Tibial nerve (tissue), 4 donors: ENCODE measurements around the gene A3GALT2. TPM values are rescaled to one million over a fixed set of nuclear protein-coding genes. Genes with fewer than 3 reads are reported as not detected.
A peak's percentile ranks its signal among the peaks of the same experiment; 100 is the strongest.
"Not testable (repeated sequence)": the region's sequence is repeated elsewhere in the genome, so short reads cannot be mapped to it uniquely, and the experiment has no call there.

ENCODE experiments used
- DNase-seq, 2 donors: peaks; one replicate each; pipeline ENCODE4 v3.0.0-alpha.2; 2019; ENCODE audit warnings: low spot score in 2 of 2
- H3K27ac ChIP-seq, 4 donors: fragments of 200-600 bp; sonication (generic) in 3 of 4; one replicate each; pipeline ENCODE4 v1.5.1; 2017 to 2019; ENCODE audit warnings: mild to moderate bottlenecking in 1 of 4
- H3K27me3 ChIP-seq, 2 donors: fragments of 200-600 bp; sonication (generic) in 1 of 2; one replicate each; pipeline versions ENCODE4 v1.5.1 to v1.6.0; 2017 to 2019
- H3K36me3 ChIP-seq, 3 donors: fragments of 200-600 bp; sonication (generic); one replicate each; pipeline ENCODE4 v1.5.1; 2018 to 2019
- H3K4me1 ChIP-seq, 4 donors: fragments of 200-600 bp; sonication (generic) in 3 of 4; one replicate each; pipeline ENCODE4 v1.5.1; 2017 to 2019
- H3K4me3 ChIP-seq, 4 donors: fragments of 200-600 bp; sonication (generic) in 3 of 4; one replicate each; pipeline ENCODE4 v1.5.1; 2017 to 2019; ENCODE audit warnings: mild to moderate bottlenecking in 1 of 4, moderate library complexity in 1 of 4
- H3K9me3 ChIP-seq, 4 donors: fragments of 200-600 bp; sonication (generic) in 3 of 4; one replicate each; pipeline ENCODE4 v1.5.1; 2017 to 2019
- CTCF ChIP-seq, 5 experiments: fragments of 200-600 bp in 3 of 5; fragments of 450-650 bp in 2 of 5; sonication (generic) in 3 of 5; IDR thresholded peaks; one replicate each; pipeline ENCODE4 v1.5.1; 2016 to 2019; ENCODE audit warnings: antibody characterized with exemption in 5 of 5, mild to moderate bottlenecking in 3 of 5, moderate library complexity in 2 of 5
- EP300 ChIP-seq, 2 donors: sonication (generic); formaldehyde crosslinking; IDR thresholded peaks; one replicate each; pipeline ENCODE4 v1.6.1; 2017; ENCODE audit warnings: antibody characterized with exemption in 2 of 2, mild to moderate bottlenecking in 1 of 2
- POLR2A ChIP-seq, 2 donors: fragments of 450-650 bp; IDR thresholded peaks; one replicate each; pipeline ENCODE4 v1.6.1; 2017; ENCODE audit warnings: antibody characterized with exemption in 2 of 2, mild to moderate bottlenecking in 2 of 2, moderate library complexity in 2 of 2
- WGBS, 2 donors: methylation state at CpG; one replicate each; pipeline ENCODE4 v1.1.5; 2018; 5-methylcytosine and 5-hydroxymethylcytosine counted together
- total RNA-seq, 4 donors: library from RNA; depleted of rRNA; stranded (reverse); fragments of >200 nt; gene quantifications; one replicate each; pipeline ENCODE4 v1.1.0, GENCODE V29; 2016

A3GALT2 gene
- total RNA-seq, 4 donors from 2014 or later: 0.42 to 0.66 TPM; not detected in 2

- 72 to 73% methylated on average over 13 of the region's 13 CpGs for WGBS, 2 donors
- DNase-seq: no peak
- peak overlapping the region in 3 of 4 donors; percentile 40 to 77 (median 69) for H3K27ac ChIP-seq
Observed at GRCh38 chr1:33294071-33295010, 26.6 kb downstream of the A3GALT2 start.

GRCh38 chr1:33292726-33293340, 28.1 kb downstream of the A3GALT2 start:
- H3K27ac ChIP-seq: peak overlapping the region in 3 of 4 donors; percentile 4 to 68 (median 5)
- H3K36me3 ChIP-seq: peaks cover 0 to 52% (median 5%) of the 10 kb centered on the region in 3 donors
- no peaks in the 10 kb centered on the region for H3K27me3 ChIP-seq
- DNase-seq: no peak
- WGBS, 2 donors: 45 to 49% methylated on average over 13 of the region's 13 CpGs
- no peaks in the 10 kb centered on the region for H3K9me3 ChIP-seq
- no peak overlapping the region for H3K4me3 ChIP-seq
- H3K4me1 ChIP-seq: peaks cover 0 to 42% (median 5%) of the 10 kb centered on the region in 4 donors
- no peak for TF ChIP-seq EP300 (IDR thresholded peaks at IDR 0.05)
- no peak for TF ChIP-seq CTCF (IDR thresholded peaks at IDR 0.05)
- TF ChIP-seq POLR2A (IDR thresholded peaks at IDR 0.05): no peak

More at GRCh38 chr1:33294071-33295010, 26.6 kb downstream of the A3GALT2 start:
- Histone ChIP-seq H3K4me3 (no peak overlapping the region), H3K9me3 (no peaks in the 10 kb centered on the region), H3K4me1 (peaks cover 0 to 46% (median 5%) of the 10 kb centered on the region in 4 donors), H3K36me3 (peaks cover 0 to 57% (median 5%) of the 10 kb centered on the region in 3 donors), H3K27me3 (no peaks in the 10 kb centered on the region)
- TF ChIP-seq POLR2A (IDR thresholded peaks at IDR 0.05) (no peak), CTCF (IDR thresholded peaks at IDR 0.05) (no peak), EP300 (IDR thresholded peaks at IDR 0.05) (no peak)

GRCh38 chr1:33290615-33291014, 30.3 kb downstream of the A3GALT2 start:
- H3K4me3 ChIP-seq, H3K27ac ChIP-seq, H3K27me3 ChIP-seq, H3K9me3 ChIP-seq, DNase-seq: not testable (repeated sequence)
- 100% methylated on average over 1 of the region's 2 CpGs for WGBS, 2 donors
- Histone ChIP-seq H3K36me3 (peaks cover 0 to 36% (median 0%) of the 10 kb centered on the region in 3 donors), H3K4me1 (peaks cover 0 to 49% (median 6%) of the 10 kb centered on the region in 4 donors)

GRCh38 chr1:33289858-33290154, 31.1 kb downstream of the A3GALT2 start:
- H3K27ac ChIP-seq: no peak overlapping the region
- no peak overlapping the region for H3K4me3 ChIP-seq
- no peaks in the 10 kb centered on the region for H3K27me3 ChIP-seq
- H3K9me3 ChIP-seq: no peaks in the 10 kb centered on the region
- peaks cover 0 to 41% (median 5%) of the 10 kb centered on the region in 4 donors for H3K4me1 ChIP-seq
- no peak for DNase-seq
- TF ChIP-seq EP300 (IDR thresholded peaks at IDR 0.05): no peak
- TF ChIP-seq POLR2A (IDR thresholded peaks at IDR 0.05): no peak
- TF ChIP-seq CTCF (IDR thresholded peaks at IDR 0.05): no peak
- peaks cover 0 to 38% (median 0%) of the 10 kb centered on the region in 3 donors for H3K36me3 ChIP-seq
- 80 to 91% methylated on average over 3 of the region's 3 CpGs for WGBS, 2 donors

GRCh38 chr1:33288976-33289857, 31.7 kb downstream of the A3GALT2 start:
- DNase-seq: no peak
- Histone ChIP-seq H3K9me3 (no peaks in the 10 kb centered on the region), H3K4me3 (no peak overlapping the region), H3K4me1 (peaks cover 0 to 40% (median 5%) of the 10 kb centered on the region in 4 donors), H3K27me3 (no peaks in the 10 kb centered on the region), H3K36me3 (peaks cover 0 to 35% (median 0%) of the 10 kb centered on the region in 3 donors), H3K27ac (peak overlapping the region in 2 of 4 donors; percentile 20 to 33)
- WGBS, 2 donors: 82 to 86% methylated on average over 16 of the region's 16 CpGs
- TF ChIP-seq EP300 (IDR thresholded peaks at IDR 0.05): no peak
- no peak for TF ChIP-seq CTCF (IDR thresholded peaks at IDR 0.05)
- TF ChIP-seq POLR2A (IDR thresholded peaks at IDR 0.05): no peak
